ENCODE data around the gene BLTP3B. TPM values are rescaled to one million over a fixed set of nuclear protein-coding genes. Genes with fewer than 3 reads are reported as not detected.

The BLTP3B gene
- total and polyA plus RNA-seq, 3 donors from 2014 or later: 25.4 to 34.9 (median 29.2) TPM

- no peaks in the 10 kb centered on the region for H3K9me3 ChIP-seq
- no peaks in the 10 kb centered on the region for H3K4me1 ChIP-seq
- no peaks in the 10 kb centered on the region for H3K36me3 ChIP-seq (ENCODE audit: low read depth, missing control alignments)
- H3K27ac ChIP-seq: no peak overlapping the region
- DNase-seq: no peak
- WGBS, 2 donors: 92 to 98% methylated on average over 4 of the region's 4 CpGs
- no peak overlapping the region for H3K4me3 ChIP-seq
- intact Hi-C loops (cut with DNase I; ENCODE audit: low total_unique reads): no loop called here
- TF ChIP-seq POLR2A (IDR thresholded peaks at IDR 0.05): no peak
- TF ChIP-seq CTCF (IDR thresholded peaks at IDR 0.05): no peak
- no peaks in the 10 kb centered on the region for H3K27me3 ChIP-seq
These were observed 37.0 kb downstream of the BLTP3B start for GRCh38 chr12:100105661-100106060.

- Histone ChIP-seq H3K4me1 (no peaks in the 10 kb centered on the region), H3K27ac (no peak overlapping the region), H3K36me3 (ENCODE audit: low read depth, missing control alignments) (no peaks in the 10 kb centered on the region), H3K4me3 (no peak overlapping the region), H3K27me3 (no peaks in the 10 kb centered on the region), H3K9me3 (no peaks in the 10 kb centered on the region)
- intact Hi-C loops (cut with DNase I; ENCODE audit: low total_unique reads): loop anchor here (5.0 kb wide), 1 partner anchor 1156 kb away; no protein-coding TSS in a partner anchor
- no peak for TF ChIP-seq POLR2A (IDR thresholded peaks at IDR 0.05)
- 78 to 88% methylated on average over 3 of the region's 3 CpGs for WGBS, 2 donors
- DNase-seq: no peak
These were observed 41.7 kb downstream of the BLTP3B start for GRCh38 chr12:100101000-100101399.

MicroRNA genes within 50 kb of the gene (microRNA counts, 767-probe panel; counts per million panel counts)
- microRNA hsa-miR-1827: 0 to 152 counts per million in 2 donors

Small RNAs within 50 kb of the gene (microRNA-seq; reads per million reads assigned to microRNA genes)
- 0 reads per million in 2 donors for gene MIR1827 (ENCODE audit: borderline number of aligned reads in 2 of 2, borderline replicate concordance in 1 of 2)

Small RNAs within 50 kb of the gene (small RNA-seq; reads per million reads assigned to genes)
- gene MIR1827 (0 reads per million in 2 donors), gene RN7SL176P (0 reads per million in 2 donors)

Other genes with a start within 250 kb of the BLTP3B start
- gene ANKS1B, start 157.9 kb downstream of the BLTP3B start, total RNA-seq: 10 to 100 TPM; 26.8 to 30.9 TPM
- gene ANKS1B, start 157.9 kb downstream of the BLTP3B start, polyA plus RNA-seq (ENCODE audit: insufficient read depth, low read depth, low replicate concordance): 58.2 TPM
- gene ACTR6, start 57.9 kb upstream of the BLTP3B start, total RNA-seq: 10 to 100 TPM; 11.4 to 17.6 TPM
- 38.1 TPM for gene ACTR6, start 57.9 kb upstream of the BLTP3B start, polyA plus RNA-seq (ENCODE audit: insufficient read depth, low read depth, low replicate concordance)
- gene DEPDC4, start 124.2 kb upstream of the BLTP3B start, total RNA-seq: 1 to 10 TPM; 5.0 to 8.0 TPM
- 6.7 TPM for gene DEPDC4, start 124.2 kb upstream of the BLTP3B start, polyA plus RNA-seq (ENCODE audit: insufficient read depth, low read depth, low replicate concordance)
- gene SCYL2, start 124.3 kb upstream of the BLTP3B start, total RNA-seq: 10 to 100 TPM; 49.0 to 75.4 TPM
- 23.1 TPM for gene SCYL2, start 124.3 kb upstream of the BLTP3B start, polyA plus RNA-seq (ENCODE audit: insufficient read depth, low read depth, low replicate concordance)
- gene SLC17A8, start 214.2 kb upstream of the BLTP3B start, total RNA-seq: under 1 TPM; 0.08 to 0.37 TPM
- gene SLC17A8, start 214.2 kb upstream of the BLTP3B start, polyA plus RNA-seq (ENCODE audit: insufficient read depth, low read depth, low replicate concordance): 0.28 TPM